GM19239 (cell line): ENCODE results near the gene SLC25A26.
"Not testable (repeated sequence)": the region's sequence is repeated elsewhere in the genome, so short reads cannot be mapped to it uniquely, and the experiment has no call there.

Experiments
- DNase-seq: peaks from one replicate; pipeline ENCODE4 v3.0.0; 2011; ENCODE audit warnings: low spot score; ENCODE audit not compliant: insufficient read length
- FAIRE-seq: peaks from 2 replicates; lab custom pipeline; 2011; peaks lifted over from hg19 to GRCh38; lab: Jason Lieb, UNC

The SLC25A26 gene

DNA sequence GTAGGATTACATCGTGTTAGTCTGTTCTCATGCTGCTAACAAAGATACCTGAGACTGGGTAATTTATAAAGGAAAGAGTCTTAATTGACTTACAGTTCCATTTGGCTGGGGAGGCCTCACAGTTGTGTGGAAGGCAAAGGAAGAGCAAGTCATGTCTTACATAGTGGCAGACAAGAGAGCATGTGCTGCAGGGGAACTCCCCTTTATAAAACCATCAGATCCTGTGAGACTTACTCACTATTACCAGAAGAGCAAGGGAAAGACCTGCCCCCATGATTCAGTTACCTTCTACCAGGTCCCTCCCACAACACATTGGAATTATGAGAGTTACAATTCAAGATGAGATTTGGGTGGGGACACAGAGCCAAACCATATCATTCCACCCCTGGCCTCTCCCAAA is 3.4 kb downstream of the SLC25A26 start:
- DNase-seq, result no peak

GRCh38 chr3:66226093-66226492 is 5.3 kb downstream of the SLC25A26 start:
- not testable (repeated sequence) for DNase-seq, FAIRE-seq

More for the DNA sequence above, 3.4 kb downstream of the SLC25A26 start:
- no peak for FAIRE-seq

- FAIRE-seq, result no peak
- DNase-seq, result no peak
These were observed 6.2 kb downstream of the SLC25A26 start for GRCh38 chr3:66227051-66227450.

DNA sequence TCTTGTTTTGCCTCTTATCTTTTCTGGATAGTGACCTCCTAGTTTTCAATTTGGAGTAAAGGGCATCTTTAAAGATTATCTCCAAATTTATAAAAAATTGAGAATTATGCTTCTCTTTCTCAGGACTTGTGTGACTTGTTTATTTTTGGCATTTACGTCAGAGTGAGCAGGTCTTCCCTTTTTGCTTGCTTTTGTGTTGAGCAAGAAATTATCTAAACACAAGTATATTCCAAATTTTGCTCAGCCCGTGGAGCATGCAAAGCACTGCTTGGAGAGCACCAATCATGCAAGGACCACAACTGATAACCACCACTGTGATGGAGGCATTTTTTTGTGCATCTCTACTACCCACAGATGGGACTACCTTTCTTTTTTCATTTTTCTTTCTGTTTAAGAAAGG is 7.1 kb downstream of the SLC25A26 start:
- no peak for DNase-seq
- no peak for FAIRE-seq

- no peak for FAIRE-seq
- DNase-seq, result no peak
These were observed 7.9 kb downstream of the SLC25A26 start for GRCh38 chr3:66228707-66229106.

DNA sequence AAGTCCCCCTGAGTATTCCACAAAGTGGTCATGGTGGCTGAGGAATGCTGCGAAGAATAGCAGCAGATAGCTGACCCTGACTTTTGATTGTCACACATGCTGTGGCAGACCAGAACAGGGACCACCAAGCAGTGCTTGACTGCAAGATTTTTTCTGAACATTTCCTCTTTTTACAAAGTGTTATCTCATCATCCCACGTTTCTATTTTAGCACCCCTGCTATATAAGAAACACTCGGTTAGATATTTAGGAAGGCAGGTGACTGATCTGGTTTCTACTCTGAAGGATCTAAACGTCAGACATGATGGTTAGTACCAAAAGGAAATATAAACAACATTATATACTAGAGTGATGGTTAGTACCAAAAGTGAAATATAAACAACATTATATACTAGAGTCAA is 9.1 kb downstream of the SLC25A26 start:
- DNase-seq, result no peak
- no peak for FAIRE-seq

- DNase-seq, result no peak
- no peak for FAIRE-seq
These were observed 12.2 kb downstream of the SLC25A26 start for GRCh38 chr3:66233033-66233432.

DNA sequence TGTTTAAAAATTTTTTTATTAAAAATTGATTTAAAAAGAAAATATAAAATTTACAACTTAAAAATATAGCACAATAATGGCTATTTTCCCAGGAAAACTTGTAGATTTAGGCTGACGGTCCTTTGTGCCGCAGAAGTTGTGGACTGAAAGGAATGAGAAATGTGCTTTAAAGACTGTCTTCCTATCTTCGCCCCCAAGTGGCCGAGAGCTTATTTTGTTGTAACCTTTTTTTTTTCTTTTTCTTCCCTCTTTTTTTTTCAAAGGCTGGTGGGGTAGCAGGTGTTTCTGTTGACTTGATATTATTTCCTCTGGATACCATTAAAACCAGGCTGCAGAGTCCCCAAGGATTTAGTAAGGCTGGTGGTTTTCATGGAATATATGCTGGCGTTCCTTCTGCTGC is 15.5 kb downstream of the SLC25A26 start:
- DNase-seq (no peak), FAIRE-seq (no peak)

- no peak for FAIRE-seq
These were observed 16.8 kb downstream of the SLC25A26 start for GRCh38 chr3:66237552-66237951.

GRCh38 chr3:66239513-66240123 is 18.8 kb downstream of the SLC25A26 start:
- FAIRE-seq (no peak), DNase-seq (no peak)

More at GRCh38 chr3:66237552-66237951, 16.8 kb downstream of the SLC25A26 start:
- DNase-seq, result no peak

DNA sequence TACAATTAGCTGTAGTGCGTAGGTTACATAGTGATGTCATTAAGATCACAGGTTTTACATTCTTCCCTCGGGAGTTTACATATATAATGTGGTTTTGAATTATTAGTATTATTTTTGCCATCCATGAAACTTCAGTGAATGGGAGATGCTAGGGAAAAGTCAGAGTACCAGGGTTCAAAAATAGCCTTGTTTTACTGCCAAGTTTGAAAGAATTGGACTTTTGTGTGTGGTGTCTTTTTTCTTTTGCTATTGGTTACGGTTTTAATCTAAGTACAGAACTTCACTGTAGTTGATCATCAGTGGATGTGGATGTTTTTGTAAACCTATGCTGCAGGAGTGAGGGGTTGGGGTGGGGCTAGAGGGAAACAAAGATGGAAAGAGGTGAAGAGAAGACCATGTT is 20.7 kb downstream of the SLC25A26 start:
- DNase-seq (no peak), FAIRE-seq (no peak)

DNA sequence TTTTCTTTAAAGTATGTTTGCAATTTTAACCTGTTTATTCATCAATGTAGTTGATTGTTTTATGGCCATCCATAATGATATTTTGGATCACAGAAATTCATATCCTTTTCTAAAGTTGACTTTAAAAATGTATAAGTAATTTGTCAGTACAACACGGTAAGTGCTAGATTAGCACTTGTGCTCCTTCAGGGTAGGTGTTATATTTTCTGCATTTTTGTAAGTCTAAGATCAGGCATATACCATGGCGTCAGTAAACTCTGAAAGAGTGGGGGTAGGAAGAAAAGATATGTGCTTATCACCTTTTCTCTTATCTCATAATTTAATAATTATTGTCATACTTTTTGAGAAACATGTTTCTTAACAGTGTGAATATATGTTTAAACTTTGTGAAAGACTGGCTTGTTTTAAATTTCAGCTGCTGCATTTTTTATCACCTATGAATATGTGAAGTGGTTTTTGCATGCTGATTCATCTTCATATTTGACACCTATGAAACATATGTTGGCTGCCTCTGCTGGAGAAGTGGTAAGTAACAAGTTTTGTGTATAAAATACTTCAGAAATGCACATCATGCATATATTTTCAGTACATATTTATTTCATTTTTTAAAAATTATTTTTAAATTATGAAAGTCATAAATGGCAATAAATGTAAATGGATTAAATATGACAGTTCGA is 22.1 kb downstream of the SLC25A26 start:
- no peak for FAIRE-seq
- no peak for DNase-seq

DNA sequence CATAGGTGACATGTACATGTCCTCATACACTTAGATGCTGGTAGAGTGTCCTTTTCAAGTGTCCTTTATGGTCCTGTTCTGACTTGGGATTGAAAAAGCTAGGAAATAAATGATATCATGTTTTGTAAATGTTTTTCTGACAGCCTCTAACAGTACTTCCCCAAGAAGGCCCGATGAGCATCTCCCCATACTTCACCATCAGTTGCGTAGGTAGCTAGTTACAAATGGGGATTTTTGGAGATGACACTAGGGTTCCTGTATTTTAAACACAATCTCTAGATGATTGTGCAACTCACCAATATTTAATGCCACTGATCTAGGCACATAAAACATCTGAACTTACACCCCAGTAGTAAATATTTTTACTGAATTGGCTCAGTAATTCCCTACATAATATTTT is 27.8 kb downstream of the SLC25A26 start:
- FAIRE-seq, result no peak
- no peak for DNase-seq

GRCh38 chr3:66253790-66254620 is 33.2 kb downstream of the SLC25A26 start:
- peak; percentile 14 for DNase-seq
- peak; percentile 92 for FAIRE-seq

DNA sequence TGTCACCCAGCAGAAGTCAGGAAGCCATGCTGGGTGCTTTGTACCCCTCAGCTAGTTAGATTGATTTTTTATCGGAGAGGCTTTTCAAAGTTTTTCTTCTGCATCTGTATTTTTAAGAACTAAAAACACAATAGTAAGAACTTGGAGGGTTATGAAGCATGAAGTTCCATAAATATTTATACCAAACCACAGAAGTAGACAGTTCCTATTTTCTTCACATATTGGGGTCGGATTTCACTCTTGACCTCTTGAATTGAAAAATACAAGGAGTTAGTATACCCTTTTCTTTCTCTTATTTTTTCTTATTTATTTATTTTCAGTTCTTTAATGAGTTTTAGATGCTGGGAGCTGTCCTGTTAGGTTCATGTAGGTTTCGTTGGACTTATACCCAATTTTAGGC is 35.1 kb downstream of the SLC25A26 start:
- FAIRE-seq (no peak), DNase-seq (no peak)

DNA sequence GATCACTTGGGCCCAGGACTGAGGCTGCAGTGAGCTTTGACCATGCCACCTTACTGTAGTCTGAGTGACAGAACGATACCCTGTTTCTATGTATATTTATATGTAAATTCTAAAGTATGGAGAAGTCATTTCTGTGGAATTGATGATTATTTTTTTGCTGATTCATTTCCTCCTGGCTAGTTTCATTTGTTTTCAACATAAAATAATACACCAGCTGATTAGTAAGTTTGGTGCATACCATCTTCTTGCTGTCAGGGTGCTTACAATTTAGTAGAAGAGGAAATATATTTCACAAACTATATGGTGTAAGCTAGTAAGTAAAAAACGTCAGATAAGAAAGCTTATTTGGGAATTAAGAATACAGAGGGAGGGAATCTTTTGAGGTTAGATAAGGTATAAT is 36.0 kb downstream of the SLC25A26 start:
- DNase-seq, result no peak
- no peak for FAIRE-seq

DNA sequence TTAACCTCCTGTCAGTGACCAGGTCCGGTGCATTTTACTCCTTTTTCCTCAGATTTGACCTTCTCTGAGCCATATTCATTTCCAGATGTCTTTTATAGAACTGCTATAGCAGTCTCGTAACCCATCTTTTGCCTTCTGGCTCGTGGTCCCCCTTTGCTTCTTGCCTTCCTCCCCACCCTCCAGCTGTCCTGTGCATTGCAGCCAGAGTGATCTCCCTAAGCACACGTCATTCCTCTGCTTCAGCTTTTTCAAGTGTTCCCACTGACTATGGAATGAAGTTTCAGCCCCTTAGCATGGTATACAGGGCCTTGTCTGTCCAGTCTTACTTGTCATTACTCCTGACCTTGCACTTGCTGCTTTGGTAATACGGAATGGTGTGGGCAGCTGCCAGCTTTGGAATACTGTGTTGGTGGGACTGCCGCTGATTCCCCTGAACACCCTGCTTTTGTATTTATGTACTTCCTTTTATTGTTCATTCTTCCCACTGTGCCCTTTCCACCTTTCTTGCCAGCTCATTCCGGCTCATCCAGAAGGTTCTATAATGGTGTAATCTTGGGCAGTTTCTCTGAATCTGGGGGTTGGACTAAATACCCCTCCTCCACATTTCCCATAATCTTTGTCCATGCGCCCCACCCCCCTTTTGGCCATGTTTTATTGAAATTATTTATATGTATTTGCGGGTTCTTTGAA is 38.9 kb downstream of the SLC25A26 start:
- FAIRE-seq, result no peak
- DNase-seq, result no peak

- DNase-seq (no peak), FAIRE-seq (no peak)
These were observed 39.6 kb downstream of the SLC25A26 start for GRCh38 chr3:66260431-66260830.

- DNase-seq (no peak), FAIRE-seq (no peak)
These were observed 40.6 kb downstream of the SLC25A26 start for GRCh38 chr3:66261355-66261754.

DNA sequence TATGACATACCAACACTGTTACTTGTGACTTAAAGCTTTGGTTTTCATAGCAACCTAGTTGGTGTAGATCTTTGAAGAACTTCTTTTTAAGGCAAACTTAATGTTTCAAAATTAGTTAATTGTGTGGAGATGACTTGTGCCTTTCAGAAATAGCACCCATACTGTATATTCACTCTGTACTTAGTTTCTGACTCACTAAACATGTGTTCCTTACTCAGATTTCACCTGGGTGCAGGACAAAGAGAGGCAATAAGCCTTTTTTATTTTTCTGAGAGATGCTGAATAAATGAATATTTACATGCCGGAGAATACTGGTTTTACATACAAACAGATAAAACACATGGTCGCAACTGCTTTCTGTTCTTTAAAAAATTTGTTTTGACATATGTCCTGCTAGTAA is 44.8 kb downstream of the SLC25A26 start:
- FAIRE-seq (no peak), DNase-seq (no peak)

DNA sequence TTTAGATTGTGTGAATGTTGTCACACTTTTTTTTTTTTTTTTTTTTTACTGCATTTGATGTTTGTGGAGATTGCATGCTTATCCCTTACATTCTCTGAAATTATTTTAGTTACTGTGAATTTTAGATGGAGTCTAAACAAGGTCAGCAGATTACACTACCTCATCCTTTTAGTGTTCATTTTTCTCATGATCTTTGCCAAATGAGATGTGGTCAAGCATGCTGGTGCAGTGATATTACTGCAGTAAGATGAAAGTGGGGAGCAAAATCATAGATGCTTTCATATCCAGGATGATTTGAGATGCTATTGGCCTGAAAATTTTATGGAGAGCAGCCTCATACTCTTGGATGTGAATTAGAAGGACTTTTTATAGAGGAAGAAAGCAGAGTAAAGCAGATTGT is 45.8 kb downstream of the SLC25A26 start:
- DNase-seq, result no peak
- FAIRE-seq, result no peak
